Activated CD4-positive, alpha-beta T cell treated with anti-CD3 and anti-CD28 coated beads, Interleukin-2, amount 10 ng/mL, durations not matched to agents 24 days and 14 days (primary cell): ENCODE data around the gene SLC1A7. TPM values are rescaled to one million over a fixed set of nuclear protein-coding genes. Genes with fewer than 3 reads are reported as not detected.

Source experiments
- DNase-seq: peaks from one replicate; pipeline ENCODE4 v3.0.0; 2022
- H3K27ac Mint-ChIP-seq: one replicate; pipeline ENCODE4 v1.8.0; 2022; ENCODE audit warnings: mild to moderate bottlenecking, mixed read lengths
- H3K27me3 Mint-ChIP-seq: one replicate; pipeline ENCODE4 v1.8.0; 2022; ENCODE audit warnings: mixed read lengths
- H3K36me3 Mint-ChIP-seq: one replicate; pipeline ENCODE4 v1.8.0; 2022; ENCODE audit warnings: low read depth, mild to moderate bottlenecking, mixed read lengths
- H3K4me1 Mint-ChIP-seq: one replicate; pipeline ENCODE4 v1.8.0; 2021; ENCODE audit warnings: mixed read lengths
- H3K4me3 Mint-ChIP-seq: one replicate; pipeline ENCODE4 v1.8.0; 2022; ENCODE audit warnings: mild to moderate bottlenecking, moderate library complexity, mixed read lengths
- H3K9me3 Mint-ChIP-seq: one replicate; pipeline ENCODE4 v1.8.0; 2021; ENCODE audit warnings: mixed read lengths
- intact Hi-C: fragments of 100-400 bp; cut with micrococcal nuclease; formaldehyde crosslinking; loops from one replicate; pipeline ENCODE4 v1.15.1; 2023
- total RNA-seq: library from RNA; stranded (reverse); gene quantifications from 2 replicates; pipeline ENCODE4 v1.2.3, GENCODE V29; 2022

Gene SLC1A7
- total RNA-seq, 1 donor from 2014 or later = not detected

DNA sequence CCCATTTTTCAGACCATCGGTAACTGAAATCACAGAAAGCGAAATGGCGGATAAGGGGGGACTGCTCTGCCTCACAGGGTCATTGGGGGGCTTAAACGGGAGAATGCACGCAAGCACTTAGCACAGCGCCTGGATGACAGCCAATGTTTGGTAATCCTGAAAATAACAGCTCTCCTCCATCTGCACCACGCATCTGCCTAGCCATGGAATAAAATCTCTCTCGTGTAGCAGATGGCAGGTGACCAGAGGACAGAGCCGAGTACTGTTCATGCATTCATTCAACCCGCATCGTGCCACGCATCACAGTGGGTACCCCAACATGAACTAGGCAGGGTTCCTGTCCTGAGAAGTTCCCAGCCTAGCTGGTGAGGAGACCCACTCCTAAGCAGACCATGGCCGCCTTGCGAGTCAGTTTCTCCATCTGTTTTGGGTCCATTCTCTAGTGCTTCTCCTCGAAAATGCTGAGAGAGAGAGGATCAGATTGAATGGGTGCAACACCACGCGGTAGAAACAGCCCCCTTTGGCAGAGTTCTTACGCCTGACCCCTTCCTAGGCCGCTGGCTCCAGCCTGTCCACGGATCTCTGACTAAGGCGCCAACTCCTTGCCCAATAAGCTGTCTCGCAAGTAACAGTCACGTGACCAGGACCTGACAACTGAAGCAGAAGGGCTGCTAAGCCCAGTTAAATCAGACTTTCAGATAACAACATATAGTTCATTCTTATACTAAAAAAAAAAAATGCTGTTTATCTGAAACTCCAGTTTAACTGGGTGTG lies 7.3 kb downstream of the SLC1A7 start:
- DNase-seq = no peak
- Mint-ChIP-seq H3K4me3 (no peak overlapping the region), H3K27ac (no peak overlapping the region), H3K9me3 (peaks cover 7% of the 10 kb centered on the region), H3K27me3 (no peaks in the 10 kb centered on the region), H3K36me3 (peaks cover 2% of the 10 kb centered on the region), H3K4me1 (no peaks in the 10 kb centered on the region)
- intact Hi-C loops = no loop called here

DNA sequence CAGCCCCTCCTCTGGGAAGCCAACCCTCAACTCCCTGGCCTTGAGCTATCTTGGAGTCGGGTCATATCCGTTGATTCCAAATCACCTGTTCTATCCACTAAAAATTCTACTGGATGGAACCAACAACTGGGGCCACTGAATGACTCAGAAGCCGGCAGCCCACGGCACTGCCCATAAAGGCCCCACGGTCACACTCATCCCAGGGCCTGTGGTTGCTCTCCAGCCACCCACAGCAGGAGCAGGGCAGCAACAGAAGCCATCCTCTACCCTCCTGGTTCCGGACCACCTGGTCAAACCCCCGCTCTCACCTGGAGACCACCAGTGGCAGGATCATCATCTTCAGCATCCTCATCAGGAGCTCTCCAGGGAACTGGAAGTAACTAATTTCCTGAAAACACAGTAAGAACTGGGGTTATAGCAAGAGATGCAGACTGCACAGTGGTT lies 8.4 kb downstream of the SLC1A7 start:
- Mint-ChIP-seq H3K27ac (no peak overlapping the region), H3K27me3 (no peaks in the 10 kb centered on the region), H3K36me3 (peaks cover 2% of the 10 kb centered on the region), H3K9me3 (peaks cover 7% of the 10 kb centered on the region), H3K4me1 (no peaks in the 10 kb centered on the region), H3K4me3 (no peak overlapping the region)
- intact Hi-C loops = no loop called here
- no peak for DNase-seq

DNA sequence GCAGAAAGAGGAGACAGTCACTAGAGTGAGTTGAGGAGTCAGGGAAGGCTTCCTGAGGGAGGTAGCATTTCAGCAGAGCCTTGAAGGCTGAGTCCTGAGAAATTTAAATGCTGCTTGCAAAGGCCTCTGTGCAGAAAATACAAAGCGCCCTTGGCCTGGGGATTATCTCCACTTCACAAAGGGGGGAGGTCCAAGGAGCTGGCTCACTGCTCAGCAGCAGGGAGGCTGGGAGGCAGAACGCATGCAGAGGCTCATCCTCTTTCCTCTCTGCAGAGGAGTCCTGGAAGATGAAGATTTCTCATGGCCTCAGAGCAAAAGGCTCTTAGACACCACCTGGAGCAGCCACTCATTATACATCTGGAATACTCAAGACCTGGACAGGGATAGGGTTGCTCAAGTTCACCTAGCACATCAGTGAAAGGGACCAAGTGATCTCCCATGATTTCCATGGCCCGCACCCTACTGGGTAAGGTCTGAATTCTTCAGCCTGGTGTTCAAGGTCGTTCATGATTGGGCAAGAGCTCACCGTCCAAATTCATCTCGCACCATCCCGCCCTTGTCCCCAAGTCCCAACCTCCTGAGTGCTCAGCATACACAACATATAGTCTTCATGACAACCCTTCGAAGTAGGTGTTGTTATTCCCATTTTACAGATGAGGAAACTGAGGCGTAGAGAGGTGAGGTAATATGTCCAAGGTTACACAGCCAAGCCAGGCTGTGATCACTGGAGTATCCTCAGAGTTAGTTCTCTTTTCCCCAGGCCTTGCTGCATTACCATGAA lies 9.0 kb downstream of the SLC1A7 start:
- Mint-ChIP-seq H3K9me3 (peaks cover 7% of the 10 kb centered on the region), H3K27ac (no peak overlapping the region), H3K4me1 (no peaks in the 10 kb centered on the region), H3K27me3 (no peaks in the 10 kb centered on the region), H3K4me3 (no peak overlapping the region), H3K36me3 (peaks cover 2% of the 10 kb centered on the region)
- no peak for DNase-seq
- intact Hi-C loops = no loop called here

DNA sequence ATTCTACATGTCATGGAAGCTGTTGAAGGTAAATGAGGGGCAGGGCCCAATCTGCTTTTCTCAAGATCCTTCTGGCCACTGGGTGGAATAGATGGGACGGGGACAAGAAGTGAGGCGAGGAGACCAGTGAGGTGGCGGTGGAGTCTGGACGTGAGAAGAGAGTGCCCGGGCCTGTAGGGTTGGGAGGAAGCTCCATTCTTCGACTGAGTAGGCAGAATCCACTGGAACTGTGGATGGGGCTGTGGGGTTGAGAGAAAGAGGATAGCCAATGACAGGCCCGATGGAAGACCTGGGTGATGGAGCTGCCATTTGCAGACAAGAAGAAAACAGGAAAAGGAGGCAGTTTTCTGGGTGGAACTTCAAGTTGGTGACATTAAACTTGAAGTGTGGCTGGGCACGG lies 10.3 kb downstream of the SLC1A7 start:
- DNase-seq = no peak
- H3K4me1 Mint-ChIP-seq = no peaks in the 10 kb centered on the region
- H3K27me3 Mint-ChIP-seq = no peaks in the 10 kb centered on the region
- H3K4me3 Mint-ChIP-seq = no peak overlapping the region
- intact Hi-C loops = no loop called here
- H3K9me3 Mint-ChIP-seq = no peaks in the 10 kb centered on the region
- H3K36me3 Mint-ChIP-seq = no peaks in the 10 kb centered on the region
- no peak overlapping the region for H3K27ac Mint-ChIP-seq

DNA sequence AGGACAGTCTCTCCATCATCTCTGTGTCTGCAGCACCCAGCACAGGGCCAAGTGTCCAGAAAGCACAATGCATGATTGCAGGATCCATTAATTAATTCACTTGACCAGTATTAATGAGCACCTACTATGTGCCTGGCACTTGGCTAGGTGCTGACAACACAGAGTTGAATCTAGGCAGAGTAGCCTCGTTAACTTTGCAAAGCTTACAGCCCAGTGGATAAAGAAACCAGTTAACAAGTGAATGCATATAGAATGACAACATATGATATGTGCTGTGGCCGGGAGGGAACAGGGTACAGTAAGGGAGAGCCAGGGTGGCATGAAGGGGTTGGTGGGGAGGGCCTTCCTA lies 10.9 kb downstream of the SLC1A7 start:
- intact Hi-C loops = no loop called here
- H3K4me3 Mint-ChIP-seq = no peak overlapping the region
- H3K4me1 Mint-ChIP-seq = no peaks in the 10 kb centered on the region
- no peak for DNase-seq
- no peaks in the 10 kb centered on the region for H3K9me3 Mint-ChIP-seq
- H3K27ac Mint-ChIP-seq = no peak overlapping the region
- no peaks in the 10 kb centered on the region for H3K36me3 Mint-ChIP-seq
- H3K27me3 Mint-ChIP-seq = no peaks in the 10 kb centered on the region

DNA sequence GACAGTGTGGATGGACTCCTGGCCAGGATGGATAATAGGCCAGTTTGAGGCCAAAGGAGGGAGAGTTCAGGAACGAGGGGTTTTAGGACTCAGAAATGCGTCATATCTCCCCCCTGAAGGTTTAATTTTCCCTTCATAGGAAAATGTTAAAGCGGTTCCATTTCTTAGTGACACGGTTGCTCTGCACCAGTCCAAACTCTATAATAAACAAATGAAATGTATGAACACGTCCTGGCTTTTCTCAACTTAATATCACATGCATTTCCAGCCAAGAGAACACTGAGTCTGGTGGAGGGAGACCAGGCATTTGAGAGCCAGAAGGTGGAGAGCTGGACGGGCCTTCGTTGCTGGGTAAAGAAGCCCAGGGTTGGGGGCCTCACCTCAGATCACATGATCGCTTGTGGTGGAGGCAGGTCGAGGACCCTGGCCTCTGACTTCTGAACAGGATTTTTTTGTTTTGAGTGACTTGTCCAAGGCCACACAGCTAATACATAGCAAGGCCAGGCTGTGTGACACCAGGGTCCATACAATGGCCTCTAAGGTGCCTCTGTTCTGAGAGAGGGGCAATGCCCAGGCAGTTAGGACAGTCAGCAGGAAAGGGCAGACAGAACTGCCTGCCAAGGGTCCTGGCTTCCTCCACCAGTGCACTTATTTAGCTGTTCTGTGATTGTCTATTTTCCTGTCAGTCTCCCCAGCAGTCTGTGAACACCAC lies 11.4 kb downstream of the SLC1A7 start:
- Mint-ChIP-seq H3K36me3 (no peaks in the 10 kb centered on the region), H3K4me3 (no peak overlapping the region), H3K4me1 (no peaks in the 10 kb centered on the region), H3K9me3 (no peaks in the 10 kb centered on the region), H3K27ac (no peak overlapping the region), H3K27me3 (no peaks in the 10 kb centered on the region)
- no peak for DNase-seq
- intact Hi-C loops = no loop called here

DNA sequence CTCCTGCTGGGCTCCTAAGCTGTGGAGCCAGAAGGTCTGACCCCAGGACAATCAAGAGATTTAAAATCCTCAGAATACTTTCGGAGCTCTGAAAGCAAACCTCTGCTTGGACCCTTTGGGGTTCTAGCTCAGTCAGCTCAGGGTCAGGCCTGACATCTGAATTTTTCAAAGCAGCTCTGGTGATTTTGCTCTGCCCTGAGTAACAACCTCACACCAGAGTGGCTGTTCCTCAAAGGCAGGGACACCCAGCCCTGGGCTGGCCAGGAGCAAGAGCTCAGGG lies 11.9 kb downstream of the SLC1A7 start:
- Mint-ChIP-seq H3K4me1 (no peaks in the 10 kb centered on the region), H3K4me3 (no peak overlapping the region), H3K27me3 (no peaks in the 10 kb centered on the region), H3K27ac (no peak overlapping the region), H3K9me3 (no peaks in the 10 kb centered on the region), H3K36me3 (no peaks in the 10 kb centered on the region)
- intact Hi-C loops = no loop called here
- no peak for DNase-seq

DNA sequence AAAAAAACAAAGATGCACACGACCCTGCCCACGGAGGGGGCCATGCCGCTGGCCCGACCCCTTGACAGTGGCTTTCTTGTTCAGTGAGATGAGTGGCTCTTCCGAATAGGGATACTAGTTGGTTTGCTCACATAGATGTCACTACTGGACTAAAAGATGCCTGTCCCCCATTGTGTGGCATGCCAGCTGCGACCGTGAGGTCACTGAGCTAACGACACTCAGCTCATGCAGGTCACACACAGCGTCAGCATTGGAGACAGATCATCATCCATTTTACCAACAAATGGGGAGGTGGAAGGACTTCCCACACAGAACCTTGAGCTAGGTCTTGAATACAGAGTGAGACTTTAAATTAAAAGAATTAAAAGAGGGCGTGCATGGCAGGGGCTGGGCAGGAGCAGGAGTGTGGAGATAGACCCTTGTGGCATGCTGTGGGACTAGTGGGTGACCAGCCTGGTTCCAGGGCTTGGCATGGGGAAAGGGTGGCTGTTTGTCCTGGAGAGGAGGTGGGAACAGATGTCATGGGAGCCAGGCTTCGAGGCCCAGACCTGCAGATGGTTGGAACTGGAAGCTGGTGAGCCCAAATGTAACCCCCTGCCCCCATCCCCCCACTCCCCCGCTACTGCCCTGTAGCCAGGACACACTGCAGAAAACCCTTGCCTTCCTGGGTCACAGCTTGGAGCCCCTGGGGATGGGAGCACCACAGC lies 12.4 kb downstream of the SLC1A7 start:
- DNase-seq = no peak
- intact Hi-C loops = no loop called here
- Mint-ChIP-seq H3K36me3 (no peaks in the 10 kb centered on the region), H3K9me3 (no peaks in the 10 kb centered on the region), H3K4me3 (no peak overlapping the region), H3K27ac (no peak overlapping the region), H3K27me3 (peaks cover under 1% of the 10 kb centered on the region), H3K4me1 (no peaks in the 10 kb centered on the region)

DNA sequence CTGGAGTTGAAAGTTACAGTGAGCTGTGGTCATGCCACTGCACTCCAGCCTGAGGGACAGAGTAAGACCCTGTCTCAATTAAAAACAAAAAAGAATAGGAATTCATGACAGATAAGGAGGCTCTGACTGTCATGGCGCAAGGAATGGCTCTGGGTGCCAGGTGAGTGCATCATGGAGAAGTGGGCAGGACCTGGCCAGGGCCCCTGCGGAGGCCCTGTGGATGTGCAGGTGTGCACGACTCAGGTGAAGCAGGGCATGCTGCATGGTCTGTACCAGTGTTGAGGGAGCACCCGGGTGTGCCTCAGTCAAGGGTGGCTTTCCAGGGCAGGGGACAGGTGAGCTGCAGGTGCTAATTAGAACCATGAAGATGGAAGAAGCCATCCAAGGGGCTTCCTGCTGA lies 14.0 kb downstream of the SLC1A7 start:
- H3K27me3 Mint-ChIP-seq = peaks cover 5% of the 10 kb centered on the region
- H3K36me3 Mint-ChIP-seq = no peaks in the 10 kb centered on the region
- no peak for DNase-seq
- intact Hi-C loops = no loop called here
- H3K9me3 Mint-ChIP-seq = no peaks in the 10 kb centered on the region
- H3K4me3 Mint-ChIP-seq = no peak overlapping the region
- no peak overlapping the region for H3K27ac Mint-ChIP-seq
- no peaks in the 10 kb centered on the region for H3K4me1 Mint-ChIP-seq

DNA sequence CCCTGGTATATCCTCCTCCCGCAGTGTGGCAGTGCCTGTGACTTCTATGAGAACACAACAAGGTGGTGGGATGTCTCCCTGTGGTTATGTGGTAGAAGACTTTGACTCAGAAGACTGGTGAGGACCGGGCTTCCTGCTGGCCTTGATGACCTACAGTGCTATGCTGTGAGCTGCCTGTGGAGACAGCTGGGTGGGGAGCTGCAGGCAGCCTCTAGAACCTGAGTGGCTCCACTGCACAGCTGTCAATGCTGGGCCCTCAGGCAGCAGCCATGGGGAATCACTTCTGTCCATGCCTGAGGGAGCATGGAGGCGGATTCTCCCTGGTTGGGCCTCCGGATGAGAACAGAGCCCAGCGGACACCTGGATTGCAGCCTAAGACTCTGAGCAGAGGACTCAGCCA lies 14.9 kb downstream of the SLC1A7 start:
- DNase-seq = no peak
- Mint-ChIP-seq H3K4me1 (no peaks in the 10 kb centered on the region), H3K27ac (no peak overlapping the region), H3K27me3 (peaks cover 5% of the 10 kb centered on the region), H3K4me3 (no peak overlapping the region), H3K9me3 (no peaks in the 10 kb centered on the region), H3K36me3 (no peaks in the 10 kb centered on the region)
- intact Hi-C loops = no loop called here

DNA sequence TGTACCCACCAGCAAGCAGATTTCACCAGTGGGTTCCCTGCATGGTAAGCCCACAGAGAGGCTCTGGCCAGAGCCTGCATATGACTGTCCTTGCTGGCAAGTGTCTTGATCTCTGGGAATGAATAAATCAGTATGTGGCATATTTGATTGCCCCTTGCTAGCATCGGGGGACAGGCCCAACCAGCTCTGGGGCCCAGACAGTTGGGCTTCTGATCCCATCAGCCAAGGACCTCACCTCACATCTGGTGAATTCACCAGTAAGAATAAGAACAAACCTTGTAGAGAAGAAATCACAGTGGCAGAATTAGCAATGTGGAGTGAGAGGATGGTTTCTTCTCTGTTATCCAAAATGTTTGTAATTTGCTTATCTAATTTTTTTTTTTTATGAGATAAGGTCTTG lies 15.9 kb downstream of the SLC1A7 start:
- H3K27me3 Mint-ChIP-seq = peaks cover 5% of the 10 kb centered on the region
- no peak overlapping the region for H3K4me3 Mint-ChIP-seq
- intact Hi-C loops = no loop called here
- no peak for DNase-seq
- H3K4me1 Mint-ChIP-seq = no peaks in the 10 kb centered on the region
- H3K27ac Mint-ChIP-seq = no peak overlapping the region
- no peaks in the 10 kb centered on the region for H3K9me3 Mint-ChIP-seq
- no peaks in the 10 kb centered on the region for H3K36me3 Mint-ChIP-seq

DNA sequence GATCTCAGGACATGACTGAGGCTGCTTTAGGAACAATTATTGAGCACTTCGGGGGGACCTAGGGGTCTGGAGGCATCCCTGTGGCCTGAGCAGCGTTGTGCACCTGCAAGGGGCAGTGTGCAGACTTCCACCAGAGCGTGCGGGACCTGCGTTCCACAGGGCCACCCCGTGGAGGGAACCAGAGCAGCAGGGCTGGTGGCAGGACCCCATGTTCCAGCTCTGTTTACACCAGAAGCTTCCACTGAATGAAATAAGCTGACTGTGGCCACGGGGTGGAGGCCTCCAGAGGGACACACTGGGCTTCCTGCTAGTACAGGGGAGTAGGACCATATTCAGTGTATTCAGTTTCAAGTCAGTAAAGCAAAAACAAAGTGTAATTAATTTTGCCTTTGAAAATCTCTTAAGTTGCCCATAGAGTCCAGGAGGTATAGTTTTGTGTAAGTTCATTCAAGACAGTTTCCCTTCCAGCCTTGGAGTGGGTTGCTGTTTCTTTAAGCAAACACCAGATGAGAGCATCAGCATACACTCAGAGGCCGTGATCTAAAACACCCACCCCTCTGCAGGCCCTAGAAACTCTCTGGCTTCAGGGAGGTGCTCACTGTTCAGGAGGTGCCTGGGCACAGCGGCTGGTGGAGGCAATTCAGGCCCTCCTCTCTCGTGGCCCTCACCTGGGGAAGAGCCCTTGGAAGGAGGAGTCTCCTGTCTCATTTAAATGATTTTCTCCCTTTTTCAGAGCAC lies 16.6 kb downstream of the SLC1A7 start:
- Mint-ChIP-seq H3K9me3 (no peaks in the 10 kb centered on the region), H3K27ac (no peak overlapping the region), H3K27me3 (peaks cover 5% of the 10 kb centered on the region), H3K36me3 (no peaks in the 10 kb centered on the region), H3K4me1 (no peaks in the 10 kb centered on the region), H3K4me3 (no peak overlapping the region)
- intact Hi-C loops = no loop called here
- DNase-seq = no peak

DNA sequence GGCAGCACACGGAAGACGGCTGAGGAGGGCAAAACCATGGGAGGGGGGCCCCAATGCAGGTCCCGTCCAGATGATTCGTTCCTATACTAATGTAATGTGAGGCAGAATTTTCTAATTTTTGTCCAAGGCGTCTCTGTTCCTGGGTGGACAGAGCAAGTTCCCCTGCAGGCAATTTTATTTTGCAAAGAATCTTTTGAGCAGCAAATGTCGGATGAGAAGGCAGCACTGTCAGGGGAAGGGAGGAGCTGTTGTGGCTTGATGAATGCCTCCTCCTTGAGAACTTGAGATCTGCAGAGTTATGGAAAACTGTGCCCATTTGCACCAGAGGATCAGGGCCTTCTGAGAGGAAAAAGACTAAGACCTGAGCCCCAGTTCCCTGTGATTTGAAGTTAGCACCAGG lies 17.3 kb downstream of the SLC1A7 start:
- H3K9me3 Mint-ChIP-seq = no peaks in the 10 kb centered on the region
- no peaks in the 10 kb centered on the region for H3K4me1 Mint-ChIP-seq
- no peaks in the 10 kb centered on the region for H3K36me3 Mint-ChIP-seq
- intact Hi-C loops = no loop called here
- no peak for DNase-seq
- H3K4me3 Mint-ChIP-seq = no peak overlapping the region
- H3K27me3 Mint-ChIP-seq = peaks cover 5% of the 10 kb centered on the region
- H3K27ac Mint-ChIP-seq = no peak overlapping the region
